MCF 10A (cell line): Measurements from ENCODE around the gene GUK1. TPM values are rescaled to one million over a fixed set of nuclear protein-coding genes. Genes with fewer than 3 reads are reported as not detected.

Experiments
- BruUV-seq: library from RNA; stranded (reverse); fragments of 400-500 nt; replicated peaks from 2 replicates; lab custom pipeline; 2021; lab: Mats Ljungman, UMichigan
- CTCF ChIA-PET: fragments of 300-600 bp; sonication (Branson Sonifier 250); formaldehyde crosslinking; extraction: SDS; loops from one replicate; lab custom pipeline; 2021; ENCODE audit warnings: antibody characterized with exemption, inconsistent platforms; lab: Yijun Ruan, JAX
- POLR2A ChIA-PET: fragments of 300-600, 350-650 bp; sonication (Branson Sonifier 250); formaldehyde crosslinking; extraction: SDS; loops from one replicate; lab custom pipeline; 2020; ENCODE audit warnings: antibody characterized with exemption, inconsistent platforms; lab: Yijun Ruan, JAX
- DNase-seq: peaks from one replicate; pipeline ENCODE4 v3.0.0-alpha.2; 2018; ENCODE audit not compliant: unreplicated experiment
- H3K27ac Mint-ChIP-seq: one replicate; pipeline ENCODE4 v1.8.0; 2022; ENCODE audit warnings: mild to moderate bottlenecking, low read depth, mixed read lengths; ENCODE audit not compliant: unreplicated experiment
- H3K27me3 Mint-ChIP-seq: one replicate; pipeline ENCODE4 v1.8.0; 2022; ENCODE audit warnings: mixed read lengths; ENCODE audit not compliant: insufficient read depth, unreplicated experiment
- H3K36me3 Mint-ChIP-seq: one replicate; pipeline ENCODE4 v1.8.0; 2022; ENCODE audit warnings: mild to moderate bottlenecking, moderate library complexity, mixed read lengths; ENCODE audit not compliant: insufficient read depth, unreplicated experiment
- H3K4me1 Mint-ChIP-seq: one replicate; pipeline ENCODE4 v1.8.0; 2022; ENCODE audit warnings: mixed read lengths; ENCODE audit not compliant: insufficient read depth, unreplicated experiment
- H3K4me3 Mint-ChIP-seq: one replicate; pipeline ENCODE4 v1.8.0; 2022; ENCODE audit warnings: mild to moderate bottlenecking, moderate library complexity, mixed read lengths; ENCODE audit not compliant: unreplicated experiment
- H3K9me3 Mint-ChIP-seq: one replicate; pipeline ENCODE4 v1.8.0; 2022; ENCODE audit warnings: mixed read lengths; ENCODE audit not compliant: unreplicated experiment
- CTCF ChIP-seq: fragments of 200-600 bp; IDR thresholded peaks from one replicate; pipeline ENCODE4 v1.8.0; 2022; ENCODE audit warnings: antibody characterized with exemption, mild to moderate bottlenecking; ENCODE audit not compliant: unreplicated experiment
- intact Hi-C: fragments of 100-400 bp; cut with micrococcal nuclease; formaldehyde crosslinking; loops from 2 replicates; pipeline ENCODE4 v1.14.1; 2022
- total RNA-seq: library from RNA; stranded (reverse); gene quantifications from 2 replicates; pipeline ENCODE4 v1.2.3, GENCODE V29; 2022

GUK1 gene
- total RNA-seq, 1 experiment from 2014 or later: 495 TPM

GRCh38 chr1:228175316-228176023 lies 35.4 kb downstream of the GUK1 start:
- no peak overlapping the region for H3K27ac Mint-ChIP-seq
- no peaks in the 10 kb centered on the region for H3K27me3 Mint-ChIP-seq
- no peak for TF ChIP-seq CTCF
- POLR2A ChIA-PET: interaction anchor here (0.5 to 3.0 kb wide), 3 partner anchors 9 to 19 kb away, joined by 3 to 12 read pairs (median 6); partner anchors contain the start of gene IBA57
- no peak overlapping the region for H3K4me3 Mint-ChIP-seq
- CTCF ChIA-PET: interaction anchor here (0.5 to 6.6 kb wide), 3 partner anchors 9 to 664 kb away, joined by 3 to 44 read pairs (median 6); partner anchors contain the start of gene IBA57
- no peak for DNase-seq
- H3K4me1 Mint-ChIP-seq: no peaks in the 10 kb centered on the region
- H3K9me3 Mint-ChIP-seq: no peaks in the 10 kb centered on the region
- intact Hi-C loops: no loop called here
- BruUV-seq: no TSS peak
- H3K36me3 Mint-ChIP-seq: peaks cover 13% of the 10 kb centered on the region

GRCh38 chr1:228176024-228176395 lies 35.9 kb downstream of the GUK1 start:
- no peaks in the 10 kb centered on the region for H3K4me1 Mint-ChIP-seq
- TF ChIP-seq CTCF: no peak
- H3K4me3 Mint-ChIP-seq: no peak overlapping the region
- no TSS peak for BruUV-seq
- ChIA-PET CTCF (interaction anchor here (0.5 to 6.6 kb wide), 3 partner anchors 10 to 45 kb away, joined by 3 to 44 read pairs (median 9); partner anchors contain the start of gene IBA57), POLR2A (interaction anchor here (3.0 kb wide), 1 partner anchor 10 kb away, joined by 12 read pairs; the partner anchor contains the start of gene IBA57)
- no peak overlapping the region for H3K27ac Mint-ChIP-seq
- no peak for DNase-seq
- H3K9me3 Mint-ChIP-seq: no peaks in the 10 kb centered on the region
- intact Hi-C loops: no loop called here
- H3K36me3 Mint-ChIP-seq: peaks cover 13% of the 10 kb centered on the region
- H3K27me3 Mint-ChIP-seq: no peaks in the 10 kb centered on the region

- no peak for TF ChIP-seq CTCF
- no peak overlapping the region for H3K27ac Mint-ChIP-seq
- no peaks in the 10 kb centered on the region for H3K4me1 Mint-ChIP-seq
- POLR2A ChIA-PET: interaction anchor here (3.0 kb wide), 1 partner anchor 11 kb away, joined by 12 read pairs; the partner anchor contains the start of gene IBA57
- no peak overlapping the region for H3K4me3 Mint-ChIP-seq
- no TSS peak for BruUV-seq
- CTCF ChIA-PET: interaction anchor here (0.5 to 6.6 kb wide), 3 partner anchors 10 to 45 kb away, joined by 3 to 44 read pairs (median 9); partner anchors contain the start of gene IBA57
- DNase-seq: no peak
- H3K27me3 Mint-ChIP-seq: no peaks in the 10 kb centered on the region
- H3K9me3 Mint-ChIP-seq: no peaks in the 10 kb centered on the region
- H3K36me3 Mint-ChIP-seq: peaks cover 13% of the 10 kb centered on the region
- intact Hi-C loops: no loop called here
Observed at GRCh38 chr1:228176461-228177182, 36.5 kb downstream of the GUK1 start.

GRCh38 chr1:228177183-228177475 lies 37.0 kb downstream of the GUK1 start:
- TF ChIP-seq CTCF: no peak
- Mint-ChIP-seq H3K9me3 (no peaks in the 10 kb centered on the region), H3K36me3 (peaks cover 13% of the 10 kb centered on the region), H3K4me3 (no peak overlapping the region), H3K27ac (no peak overlapping the region), H3K27me3 (no peaks in the 10 kb centered on the region), H3K4me1 (no peaks in the 10 kb centered on the region)
- BruUV-seq: no TSS peak
- DNase-seq: no peak
- CTCF ChIA-PET: interaction anchor here (1.4 to 6.6 kb wide), 3 partner anchors 11 to 51 kb away, joined by 3 to 44 read pairs (median 9); partner anchors contain the start of gene IBA57
- POLR2A ChIA-PET: interaction anchor here (3.0 kb wide), 1 partner anchor 11 kb away, joined by 12 read pairs; the partner anchor contains the start of gene IBA57
- intact Hi-C loops: no loop called here
